H1 (cell line): ENCODE data around the gene TUNAR. TPM values are rescaled to one million over a fixed set of nuclear protein-coding genes. Genes with fewer than 3 reads are reported as not detected.

Experiments
- CTCF ChIA-PET: fragments of 300-600 bp; sonication (Branson Sonifier 250); formaldehyde crosslinking; loops from one replicate; lab custom pipeline; 2021; ENCODE audit not compliant: partially characterized antibody; lab: Charles Lee
- POLR2A ChIA-PET: fragments of 300-600 bp; sonication (Branson Sonifier 250); formaldehyde crosslinking; loops from one replicate; lab custom pipeline; 2021; ENCODE audit warnings: inconsistent platforms; ENCODE audit not compliant: partially characterized antibody; lab: Charles Lee
- DNase-seq, 2 experiments: peaks; one replicate each; pipeline versions ENCODE4 v3.0.0 to v3.0.0-alpha.2; 2010 to 2022; ENCODE audit warnings: low spot score in 2 of 2, low read depth in 1 of 2, mixed read lengths in 1 of 2
- FAIRE-seq: peaks from 2 replicates; lab custom pipeline; 2011; peaks lifted over from hg19 to GRCh38; lab: Jason Lieb, UNC
- H2AFZ ChIP-seq: 2 replicates; pipeline ENCODE4 v1.8.1; 2012; ENCODE audit warnings: low read length, inconsistent platforms
- H2AK5ac ChIP-seq: 2 replicates; pipeline ENCODE4 v1.6.1; 2013; ENCODE audit warnings: low read depth, low read length
- H2BK120ac ChIP-seq: replicated peaks from 2 replicates; pipeline ENCODE3; 2013; ENCODE audit warnings: low read depth, low read length, inconsistent platforms
- H2BK12ac ChIP-seq: 2 replicates; pipeline ENCODE4 v1.6.1; 2013; ENCODE audit warnings: low read depth, low read length
- H2BK15ac ChIP-seq: 2 replicates; pipeline ENCODE4 v1.6.1; 2013; ENCODE audit warnings: low read length
- H2BK20ac ChIP-seq: 2 replicates; pipeline ENCODE4 v1.6.1; 2013; ENCODE audit warnings: low read length
- H2BK5ac ChIP-seq: 2 replicates; pipeline ENCODE4 v1.6.1; 2013; ENCODE audit warnings: low read depth, low read length
- H3K14ac ChIP-seq: 2 replicates; pipeline ENCODE4 v1.6.1; 2013; ENCODE audit warnings: inconsistent platforms; ENCODE audit not compliant: insufficient read length
- H3K18ac ChIP-seq: 2 replicates; pipeline ENCODE4 v1.6.1; 2013; ENCODE audit warnings: low read length; ENCODE audit errors: extremely low read depth
- H3K23ac ChIP-seq: 2 replicates; pipeline ENCODE4 v1.6.1; 2013; ENCODE audit warnings: inconsistent platforms; ENCODE audit not compliant: insufficient read length
- H3K23me2 ChIP-seq: 2 replicates; pipeline ENCODE4 v1.6.1; 2013; ENCODE audit warnings: low read depth, low read length
- H3K27ac ChIP-seq: 2 replicates; pipeline ENCODE4 v1.6.1; 2011; ENCODE audit warnings: low read depth, low read length, inconsistent platforms
- H3K27me3 ChIP-seq, 4 experiments: replicated peaks in 1 of 4; 1 replicate in 1 of 4; 2 replicates in 3 of 4; pipeline versions ENCODE4 v1.6.1 to v1.8.1; 2011 to 2013; ENCODE audit warnings: low read length in 3 of 4, mild to moderate bottlenecking in 3 of 4, inconsistent platforms in 2 of 4, mixed read lengths in 2 of 4, moderate library complexity in 1 of 4; ENCODE audit not compliant: control insufficient read depth in 3 of 4, insufficient read depth in 3 of 4; ENCODE audit errors: extremely low read depth in 1 of 4
- H3K36me3 ChIP-seq, 4 experiments: 2 replicates each; pipeline versions ENCODE4 v1.6.1 to v1.8.1; 2011 to 2013; ENCODE audit warnings: mild to moderate bottlenecking in 4 of 4, low read length in 3 of 4, moderate library complexity in 2 of 4, control low read depth in 1 of 4, inconsistent platforms in 1 of 4; ENCODE audit not compliant: insufficient read depth in 4 of 4, control insufficient read depth in 2 of 4
- H3K4ac ChIP-seq: replicated peaks from 2 replicates; pipeline ENCODE3; 2013; ENCODE audit warnings: low read length, low read depth, mixed read lengths, inconsistent platforms; ENCODE audit not compliant: insufficient read length
- H3K4me1 ChIP-seq, 4 experiments: replicated peaks in 1 of 4; 1 replicate in 1 of 4; 2 replicates in 3 of 4; pipeline versions ENCODE4 v1.6.1 to v1.8.1; 2011 to 2013; ENCODE audit warnings: low read length in 3 of 4, inconsistent platforms in 2 of 4, mixed read lengths in 1 of 4; ENCODE audit not compliant: insufficient read depth in 4 of 4, control insufficient read depth in 3 of 4
- H3K4me2 ChIP-seq, 2 experiments: 2 replicates each; pipeline versions ENCODE4 v1.6.1 to v1.8.1; 2011 to 2013; ENCODE audit warnings: low read depth in 2 of 2, low read length in 2 of 2, control low read depth in 1 of 2, inconsistent platforms in 1 of 2, mild to moderate bottlenecking in 1 of 2; ENCODE audit not compliant: insufficient read depth in 1 of 2
- H3K4me3 ChIP-seq, 4 experiments: fragments of 200-600, 300-600 bp in 1 of 4; sonication (generic), shearing (Covaris generic), sonication (Bioruptor Twin) in 1 of 4; 2 replicates each; pipeline versions ENCODE4 v1.5.1 to v1.8.1; 2011 to 2016; ENCODE audit warnings: low read length in 4 of 4, low read depth in 3 of 4, control low read depth in 2 of 4, inconsistent platforms in 2 of 4, mild to moderate bottlenecking in 2 of 4, mixed read lengths in 1 of 4, moderate library complexity in 1 of 4; ENCODE audit not compliant: insufficient read depth in 2 of 4; ENCODE audit errors: extremely low read depth in 1 of 4
- H3K56ac ChIP-seq: replicated peaks from 2 replicates; pipeline ENCODE3; 2013; ENCODE audit warnings: low read depth, mild to moderate bottlenecking, mixed read lengths, low read length, inconsistent platforms; ENCODE audit not compliant: insufficient read length
- H3K79me1 ChIP-seq: 2 replicates; pipeline ENCODE4 v1.6.1; 2013; ENCODE audit warnings: low read depth, low read length, control low read depth
- H3K79me2 ChIP-seq, 2 experiments: 2 replicates each; pipeline versions ENCODE4 v1.6.1 to v1.8.1; 2012 to 2013; ENCODE audit warnings: low read length in 2 of 2, mild to moderate bottlenecking in 2 of 2, inconsistent platforms in 1 of 2; ENCODE audit not compliant: insufficient read depth in 2 of 2, control insufficient read depth in 1 of 2
- H3K9ac ChIP-seq, 4 experiments: replicated peaks in 1 of 4; 1 replicate in 1 of 4; 2 replicates in 3 of 4; pipeline versions ENCODE4 v1.6.1 to v1.8.1; 2011 to 2013; ENCODE audit warnings: low read depth in 3 of 4, low read length in 3 of 4, control low read depth in 2 of 4, mild to moderate bottlenecking in 2 of 4, moderate library complexity in 2 of 4, inconsistent platforms in 1 of 4; ENCODE audit errors: extremely low read depth in 1 of 4
- H3K9me3 ChIP-seq, 2 experiments: 2 replicates each; pipeline versions ENCODE4 v1.6.1 to v1.8.1; 2012 to 2013; ENCODE audit warnings: mild to moderate bottlenecking in 2 of 2, moderate library complexity in 2 of 2, control low read depth in 1 of 2, inconsistent platforms in 1 of 2, low read depth in 1 of 2, low read length in 1 of 2, mixed read lengths in 1 of 2; ENCODE audit not compliant: insufficient read depth in 2 of 2
- H4K20me1 ChIP-seq, 2 experiments: replicated peaks in 1 of 2; 2 replicates each; pipeline versions ENCODE3 to v1.8.1; 2011 to 2013; ENCODE audit warnings: inconsistent platforms in 2 of 2, low read length in 2 of 2, mild to moderate bottlenecking in 1 of 2; ENCODE audit not compliant: insufficient read depth in 2 of 2, control insufficient read depth in 1 of 2
- H4K5ac ChIP-seq: 2 replicates; pipeline ENCODE4 v1.6.1; 2013; ENCODE audit warnings: low read length, low read depth, mixed read lengths, inconsistent platforms; ENCODE audit not compliant: insufficient read length
- H4K8ac ChIP-seq: 2 replicates; pipeline ENCODE4 v1.8.0; 2013; ENCODE audit warnings: mild to moderate bottlenecking, moderate library complexity, low read length, inconsistent platforms; ENCODE audit not compliant: insufficient read depth; ENCODE audit errors: extremely low read depth
- H4K91ac ChIP-seq: replicated peaks from 2 replicates; pipeline ENCODE3; 2013; ENCODE audit warnings: low read length, mixed read lengths, inconsistent platforms; ENCODE audit not compliant: insufficient read length
- EZH2 ChIP-seq: fragments of 200-600 bp; sonication (generic); IDR thresholded peaks from 2 replicates; pipeline ENCODE4 v1.7.1; 2012; ENCODE audit warnings: low read depth, mild to moderate bottlenecking, moderate library complexity, low read length, inconsistent platforms; ENCODE audit not compliant: severe bottlenecking
- KDM1A ChIP-seq: fragments of 200-600, 300-600 bp; sonication (generic); IDR thresholded peaks from 2 replicates; pipeline ENCODE4 v1.7.1; 2016; ENCODE audit warnings: mild to moderate bottlenecking, low read length, borderline replicate concordance
- TAF7 ChIP-seq: optimal IDR thresholded peaks from 2 replicates; pipeline ENCODE3; 2011; ENCODE audit warnings: low read depth, mild to moderate bottlenecking, inconsistent platforms, low read length, moderate library complexity, borderline replicate concordance
- WGBS, 2 experiments: shearing (Covaris generic) in 1 of 2; methylation state at CpG; one replicate each; pipeline versions ENCODE4 v1.1.6 to v1.1.7; 2013 to 2015; ENCODE audit warnings: low lambda C conversion rate in 2 of 2, mixed read lengths in 2 of 2, inconsistent platforms in 1 of 2, low coverage in 1 of 2, missing lambda C conversion rate in 1 of 2; ENCODE audit not compliant: insufficient replicate concordance in 2 of 2, insufficient coverage in 1 of 2, insufficient read length in 1 of 2; ENCODE audit errors: extremely low coverage in 1 of 2, missing lambda C conversion rate in 1 of 2; 5-methylcytosine and 5-hydroxymethylcytosine counted together
- polyA plus RNA-seq, 7 experiments: library from polyadenylated mRNA; depleted of rRNA in 3 of 7; stranded (reverse) in 5 of 7; unstranded in 2 of 7; fragments of >200 nt in 5 of 7; fragments of 200-250 nt in 2 of 7; gene quantifications; 1 replicate in 5 of 7; 2 replicates in 1 of 7; 4 replicates in 1 of 7; pipeline versions ENCODE4 v1.2.1 to v1.2.3, GENCODE V29; 2011 to 2013; ENCODE audit warnings: missing spikeins in 2 of 7, mixed read lengths in 2 of 7
- total RNA-seq: library from RNA; stranded (reverse); fragmentation: NEBNext Ultra II Directional; extraction: Animal tissue kit (Norgen Biotek cat#: 25700); gene quantifications from 2 replicates; pipeline ENCODE4 v1.2.1, GENCODE V29; 2021

The TUNAR gene
- total and polyA plus RNA-seq, 2 of the 8 experiments (the other 6 are each of a cell fraction or from before 2014, with no cell fraction given): 12.8 to 63.9 TPM

DNA sequence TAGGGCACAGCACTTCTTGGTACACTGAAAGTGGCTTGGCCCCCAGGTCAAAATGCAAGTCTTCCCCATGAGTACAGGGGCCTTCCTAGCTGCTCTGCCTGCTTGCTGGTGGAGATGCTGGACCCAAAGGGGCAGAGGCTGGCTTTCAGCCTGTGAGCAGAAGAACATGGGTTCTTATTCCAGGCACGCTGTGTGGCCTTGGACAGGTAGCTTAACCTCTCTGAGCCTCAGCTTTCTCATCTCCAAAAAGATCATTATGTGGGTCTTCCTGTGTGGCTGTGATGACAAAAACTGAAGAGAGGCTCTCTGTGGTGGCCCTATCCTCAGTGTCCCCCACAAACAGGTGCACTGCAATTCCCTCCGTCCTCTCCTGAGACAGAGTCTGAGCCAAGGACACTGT is 45.6 kb upstream of the TUNAR start:
- FAIRE-seq (no peak), DNase-seq (peak in 1 of 2 experiments; percentile 13)
- Histone ChIP-seq H3K36me3 (no peaks in the 10 kb centered on the region), H3K4me3 (no peak overlapping the region), H2BK5ac (no peak overlapping the region), H4K91ac (no peak overlapping the region), H4K5ac (no peak overlapping the region), H3K4me1 (peaks cover 4 to 13% (median 10%) of the 10 kb centered on the region in 4 experiments), H3K18ac (no peak overlapping the region), H3K9ac (no peak overlapping the region), H3K79me1 (no peaks in the 10 kb centered on the region; the same call in 1 of the 2 replicates), H3K23me2 (no peaks in the 10 kb centered on the region), H4K8ac (no peak overlapping the region; the same call in 1 of the 2 replicates), H3K56ac (no peak overlapping the region), H3K4me2 (no peak overlapping the region), H3K23ac (no peak overlapping the region), H3K27me3 (no peaks in the 10 kb centered on the region), H2BK120ac (no peak overlapping the region), H3K14ac (no peak overlapping the region), H2BK15ac (no peak overlapping the region), H2AK5ac (no peak overlapping the region), H4K20me1 (no peaks in the 10 kb centered on the region), H2BK12ac (peak overlapping the region; percentile 42; the same call in 1 of the 2 replicates), H2AFZ (no peak overlapping the region), H3K27ac (no peak overlapping the region), H2BK20ac (peak overlapping the region; percentile 26; the same call in 1 of the 2 replicates), H3K9me3 (peaks cover 5 to 6% of the 10 kb centered on the region in 2 experiments; a peak in 1 of 4 replicates), H3K79me2 (no peaks in the 10 kb centered on the region), H3K4ac (no peak overlapping the region)
- ChIA-PET POLR2A (no interaction called here), CTCF (interaction anchor here (1.0 to 1.7 kb wide), 4 partner anchors 9 to 271 kb away, joined by 3 to 5 read pairs (median 4); no protein-coding TSS in a partner anchor)
- no peak for TF ChIP-seq EZH2
- no peak for TF ChIP-seq TAF7
- TF ChIP-seq KDM1A: peak; percentile 83; the same call in 1 of the 2 replicates
- WGBS, 2 experiments: 89% methylated on average over 2 of the region's 2 CpGs; no CpG with 5 or more reads in 1 of the 2 experiments
